Caco-2 (cell line): ENCODE data around the gene ERI3. TPM values are rescaled to one million over a fixed set of nuclear protein-coding genes. Genes with fewer than 3 reads are reported as not detected.

Source experiments
- BruUV-seq: library from RNA; stranded (reverse); fragments of 400-500 nt; replicated peaks from 2 replicates; lab custom pipeline; 2021; lab: Mats Ljungman, UMichigan
- CTCF ChIA-PET: fragments of 300-600 bp; sonication (Branson Sonifier 250); formaldehyde crosslinking; loops from one replicate; lab custom pipeline; 2022; ENCODE audit warnings: antibody characterized with exemption; lab: Charles Lee
- POLR2A ChIA-PET: fragments of 300-600 bp; sonication (Branson Sonifier 250); formaldehyde crosslinking; loops from one replicate; lab custom pipeline; 2022; ENCODE audit warnings: antibody characterized with exemption; lab: Charles Lee
- DNase-seq, 2 experiments: peaks; one replicate each; pipeline versions ENCODE4 v3.0.0 to v3.0.0-alpha.2; 2020 to 2022
- H3K27me3 ChIP-seq: replicated peaks from 2 replicates; pipeline ENCODE4 v1.6.0; 2011; ENCODE audit warnings: low read length; ENCODE audit not compliant: control insufficient read depth, insufficient read depth
- H3K36me3 ChIP-seq: 2 replicates; pipeline ENCODE4 v1.5.1; 2011; ENCODE audit warnings: low read length; ENCODE audit not compliant: control insufficient read depth, insufficient read depth
- H3K4me1 ChIP-seq: fragments of 250-450 bp; sonication (Bioruptor Pico); 2 replicates; pipeline ENCODE4 v1.5.1; 2020; ENCODE audit warnings: mild to moderate bottlenecking
- H3K4me3 ChIP-seq: 2 replicates; pipeline ENCODE4 v1.5.1; 2011; ENCODE audit warnings: low read depth, mild to moderate bottlenecking, control low read depth, low read length
- H3K9me3 ChIP-seq: fragments of 250-450 bp; sonication (Bioruptor Pico); 2 replicates; pipeline ENCODE4 v1.5.1; 2020; ENCODE audit warnings: mild to moderate bottlenecking, moderate library complexity
- H3K27ac Mint-ChIP-seq: one replicate; pipeline ENCODE4 v1.8.0; 2022; ENCODE audit warnings: mixed read lengths; ENCODE audit not compliant: unreplicated experiment
- H3K27me3 Mint-ChIP-seq: one replicate; pipeline ENCODE4 v1.8.0; 2022; ENCODE audit warnings: mixed read lengths; ENCODE audit not compliant: insufficient read depth, unreplicated experiment
- H3K36me3 Mint-ChIP-seq: one replicate; pipeline ENCODE4 v1.8.0; 2022; ENCODE audit warnings: mild to moderate bottlenecking, mixed read lengths; ENCODE audit not compliant: insufficient read depth, unreplicated experiment
- H3K4me1 Mint-ChIP-seq: one replicate; pipeline ENCODE4 v1.8.0; 2022; ENCODE audit warnings: low read depth, mixed read lengths; ENCODE audit not compliant: unreplicated experiment
- H3K4me3 Mint-ChIP-seq: one replicate; pipeline ENCODE4 v1.8.0; 2022; ENCODE audit warnings: mild to moderate bottlenecking, moderate library complexity, mixed read lengths; ENCODE audit not compliant: unreplicated experiment
- H3K9me3 Mint-ChIP-seq: one replicate; pipeline ENCODE4 v1.8.0; 2022; ENCODE audit warnings: mixed read lengths; ENCODE audit not compliant: unreplicated experiment
- CTCF ChIP-seq, 2 experiments: fragments of 200-600 bp in 1 of 2; IDR thresholded peaks; 1 replicate in 1 of 2; 2 replicates in 1 of 2; pipeline versions ENCODE4 v1.5.1 to v1.8.0; 2011 to 2022; ENCODE audit warnings: antibody characterized with exemption in 1 of 2, control low read depth in 1 of 2, inconsistent platforms in 1 of 2, low read depth in 1 of 2, low read length in 1 of 2, mild to moderate bottlenecking in 1 of 2, moderate library complexity in 1 of 2; ENCODE audit not compliant: insufficient read depth in 1 of 2, severe bottlenecking in 1 of 2, unreplicated experiment in 1 of 2
- intact Hi-C: fragments of 100-400 bp; cut with micrococcal nuclease; formaldehyde crosslinking; loops from one replicate; pipeline ENCODE4 v1.10.0; 2022; ENCODE audit not compliant: unreplicated experiment
- total RNA-seq: library from RNA; stranded (reverse); gene quantifications from 2 replicates; pipeline ENCODE4 v1.2.3, GENCODE V29; 2022

Gene ERI3
- total RNA-seq, 1 experiment from 2014 or later: 38.2 TPM

GRCh38 chr1:44272992-44273391, 82.1 kb downstream of the ERI3 start:
- H3K4me3 Mint-ChIP-seq: no peak overlapping the region
- no peak overlapping the region for H3K27ac Mint-ChIP-seq
- H3K27me3 Mint-ChIP-seq: no peaks in the 10 kb centered on the region
- no peaks in the 10 kb centered on the region; the same call in 1 of the 2 replicates for H3K4me1 ChIP-seq
- DNase-seq: no peak
- intact Hi-C loops: no loop called here
- no peak overlapping the region for H3K4me3 ChIP-seq
- H3K36me3 ChIP-seq: no peaks in the 10 kb centered on the region
- no peaks in the 10 kb centered on the region for H3K36me3 Mint-ChIP-seq
- BruUV-seq: no TSS peak
- no peaks in the 10 kb centered on the region for H3K9me3 ChIP-seq
- H3K4me1 Mint-ChIP-seq: no peaks in the 10 kb centered on the region
- ChIA-PET CTCF (no interaction called here), POLR2A (no interaction called here)
- H3K27me3 ChIP-seq: no peaks in the 10 kb centered on the region
- no peaks in the 10 kb centered on the region for H3K9me3 Mint-ChIP-seq
- TF ChIP-seq CTCF (IDR thresholded peaks at IDR 0.05; ENCODE audit: insufficient read depth in 1 of 2, low read depth in 1 of 2, low read length in 1 of 2, severe bottlenecking in 1 of 2, unreplicated experiment in 1 of 2): no peak

GRCh38 chr1:44271646-44272045, 83.4 kb downstream of the ERI3 start:
- no peak overlapping the region for H3K4me3 Mint-ChIP-seq
- H3K36me3 ChIP-seq: no peaks in the 10 kb centered on the region
- DNase-seq: no peak
- H3K4me1 Mint-ChIP-seq: no peaks in the 10 kb centered on the region
- no peaks in the 10 kb centered on the region for H3K9me3 Mint-ChIP-seq
- ChIA-PET POLR2A (no interaction called here), CTCF (no interaction called here)
- TF ChIP-seq CTCF (IDR thresholded peaks at IDR 0.05; ENCODE audit: insufficient read depth in 1 of 2, low read depth in 1 of 2, low read length in 1 of 2, severe bottlenecking in 1 of 2, unreplicated experiment in 1 of 2): no peak
- no peak overlapping the region for H3K4me3 ChIP-seq
- no peaks in the 10 kb centered on the region for H3K9me3 ChIP-seq
- H3K27me3 ChIP-seq: no peaks in the 10 kb centered on the region
- no peaks in the 10 kb centered on the region for H3K27me3 Mint-ChIP-seq
- no TSS peak for BruUV-seq
- H3K36me3 Mint-ChIP-seq: no peaks in the 10 kb centered on the region
- peaks cover 7% of the 10 kb centered on the region; the same call in 1 of the 2 replicates for H3K4me1 ChIP-seq
- intact Hi-C loops: no loop called here
- H3K27ac Mint-ChIP-seq: no peak overlapping the region

- CTCF ChIA-PET: no interaction called here
- POLR2A ChIA-PET: no interaction called here
- no peaks in the 10 kb centered on the region for H3K4me1 Mint-ChIP-seq
- no peaks in the 10 kb centered on the region for H3K9me3 ChIP-seq
- H3K36me3 Mint-ChIP-seq: no peaks in the 10 kb centered on the region
- H3K4me3 ChIP-seq: no peak overlapping the region
- TF ChIP-seq CTCF (IDR thresholded peaks at IDR 0.05; ENCODE audit: insufficient read depth in 1 of 2, low read depth in 1 of 2, low read length in 1 of 2, severe bottlenecking in 1 of 2, unreplicated experiment in 1 of 2): no peak
- no peak overlapping the region for H3K27ac Mint-ChIP-seq
- BruUV-seq: no TSS peak
- intact Hi-C loops: no loop called here
- no peaks in the 10 kb centered on the region for H3K27me3 ChIP-seq
- no peak overlapping the region for H3K4me3 Mint-ChIP-seq
- DNase-seq: no peak
- H3K9me3 Mint-ChIP-seq: no peaks in the 10 kb centered on the region
- no peaks in the 10 kb centered on the region for H3K36me3 ChIP-seq
- no peaks in the 10 kb centered on the region for H3K27me3 Mint-ChIP-seq
- H3K4me1 ChIP-seq: peaks cover 7% of the 10 kb centered on the region; the same call in 1 of the 2 replicates
Measured at GRCh38 chr1:44270686-44271628, 84.1 kb downstream of the ERI3 start.
